Stimulated activated CD4-positive, alpha-beta T cell treated with anti-CD3 and anti-CD28 coated beads, Interleukin-12 subunit alpha, Interleukin-12 subunit beta, amount 100 ng/mL, for 24 hours (primary cell): Measurements from ENCODE around the gene METTL15.
A peak's percentile ranks its signal among the peaks of the same experiment; 100 is the strongest.
"Not testable (repeated sequence)": the region's sequence is repeated elsewhere in the genome, so short reads cannot be mapped to it uniquely, and the experiment has no call there.

Source experiments
- DNase-seq, 2 experiments: peaks; one replicate each; pipeline ENCODE4 v3.0.0-alpha.2; 2020; ENCODE audit warnings: low read depth in 2 of 2

METTL15 gene

GRCh38 chr11:28107750-28108618 lies at the start of gene METTL15, which contains the start of gene KIF18A:
METTL15 (plus strand) TSS chr11:28108388; CDS start chr11:28113335, 4,947 bp downstream.
KIF18A (minus strand) TSS chr11:28108156; CDS start chr11:28097947, 10,209 bp downstream.
- DNase-seq, result peak; percentile 97

DNA sequence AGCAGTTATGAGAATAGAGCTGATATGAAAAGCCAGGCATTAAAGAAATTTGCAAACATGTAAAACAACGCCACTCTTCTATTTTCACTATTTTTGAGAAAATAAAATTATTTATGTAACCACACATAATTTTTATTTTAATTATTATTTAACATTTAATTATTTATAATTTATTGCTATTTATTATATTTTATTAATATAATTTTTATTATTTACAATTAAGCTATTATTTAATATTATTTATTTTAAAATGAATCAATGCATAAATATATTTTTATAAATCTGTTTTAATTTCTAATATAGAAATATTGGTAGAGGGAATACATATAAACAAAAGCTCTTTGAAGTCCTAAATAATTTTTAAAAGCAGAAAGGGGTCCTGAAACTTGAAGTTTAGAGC lies 36.9 kb upstream of the METTL15 start:
- no peak for DNase-seq

DNA sequence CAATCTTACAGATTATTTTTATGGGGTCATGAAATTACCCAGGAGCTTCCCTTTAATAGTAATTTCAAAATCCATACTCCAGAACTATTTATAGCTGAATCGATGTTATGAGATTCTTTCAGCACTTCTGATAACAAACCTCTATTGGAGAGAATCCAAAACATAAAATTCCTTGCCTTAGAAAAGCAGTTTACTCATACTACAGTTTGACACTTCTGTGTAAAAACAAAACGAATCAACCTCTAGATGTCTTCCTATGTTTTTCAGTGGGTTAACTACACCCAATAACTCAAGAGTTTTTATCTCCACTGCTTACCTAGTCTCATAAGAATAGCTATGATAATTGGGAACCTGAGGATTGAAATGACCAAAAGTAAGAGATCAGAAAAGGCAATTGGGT lies 35.9 kb upstream of the METTL15 start:
- no peak for DNase-seq

DNA sequence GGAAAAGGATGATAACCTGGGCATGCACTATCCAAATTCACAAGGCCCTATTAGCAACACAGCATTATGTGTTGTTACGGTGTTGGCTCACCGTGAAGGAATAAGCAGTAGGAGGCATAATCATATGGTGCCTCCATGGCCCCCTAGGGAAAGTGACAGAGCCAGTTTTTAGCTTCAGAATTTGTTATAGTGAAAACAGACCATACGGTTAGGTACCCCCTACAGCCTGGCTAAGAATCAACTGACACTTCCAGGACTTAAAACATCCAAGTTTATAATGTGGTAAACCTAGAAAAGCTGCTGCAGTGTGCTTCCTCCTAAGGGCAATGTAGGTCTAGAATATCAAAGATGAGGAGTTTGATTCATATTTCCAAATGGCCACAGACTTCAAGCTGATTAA lies 30.7 kb upstream of the METTL15 start:
- DNase-seq, result no peak

- DNase-seq, result no peak
Measured at GRCh38 chr11:28083118-28083517, 25.1 kb upstream of the METTL15 start.

DNA sequence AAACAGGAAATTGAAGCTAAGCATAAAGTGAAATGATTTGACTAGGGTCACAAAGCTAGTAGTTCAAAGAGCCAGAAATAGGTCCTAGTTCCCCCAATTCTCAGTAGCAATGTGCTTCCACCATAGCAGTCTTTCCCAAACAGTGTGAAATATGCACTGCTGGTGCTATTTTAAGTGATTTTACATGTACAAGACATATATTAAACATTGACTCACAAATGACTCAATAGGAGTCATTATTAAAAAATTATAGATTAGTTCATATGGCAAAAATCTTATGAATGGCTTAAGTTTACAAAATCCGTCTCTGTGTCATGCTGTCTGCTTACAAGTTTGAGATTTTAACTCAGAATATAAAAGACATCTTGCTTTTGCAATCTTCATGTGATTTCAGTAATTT lies 21.6 kb upstream of the METTL15 start:
- DNase-seq, result no peak

- not testable (repeated sequence) for DNase-seq
Measured at GRCh38 chr11:28087192-28087591, 21.0 kb upstream of the METTL15 start.

DNA sequence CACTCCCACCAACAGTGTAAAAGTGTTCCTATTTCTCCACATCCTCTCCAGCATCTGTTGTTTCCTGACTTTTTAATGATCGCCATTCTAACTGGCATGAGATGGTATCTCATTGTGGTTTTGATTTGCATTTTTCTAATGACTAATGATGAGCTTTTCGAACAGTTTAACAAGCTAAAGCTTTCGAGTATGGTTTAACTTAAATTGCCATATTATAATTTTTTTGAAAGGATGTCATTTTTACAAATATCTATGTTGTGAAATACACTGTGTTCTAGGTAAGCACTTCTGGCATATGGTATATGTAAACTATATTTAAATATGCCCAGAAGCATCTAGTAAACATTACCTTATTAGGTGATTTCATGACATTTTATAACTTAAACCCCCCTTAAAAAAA lies 20.5 kb upstream of the METTL15 start:
- DNase-seq, result not testable (repeated sequence)

- DNase-seq, result no peak
Measured at GRCh38 chr11:28089378-28089777, 18.8 kb upstream of the METTL15 start.

DNA sequence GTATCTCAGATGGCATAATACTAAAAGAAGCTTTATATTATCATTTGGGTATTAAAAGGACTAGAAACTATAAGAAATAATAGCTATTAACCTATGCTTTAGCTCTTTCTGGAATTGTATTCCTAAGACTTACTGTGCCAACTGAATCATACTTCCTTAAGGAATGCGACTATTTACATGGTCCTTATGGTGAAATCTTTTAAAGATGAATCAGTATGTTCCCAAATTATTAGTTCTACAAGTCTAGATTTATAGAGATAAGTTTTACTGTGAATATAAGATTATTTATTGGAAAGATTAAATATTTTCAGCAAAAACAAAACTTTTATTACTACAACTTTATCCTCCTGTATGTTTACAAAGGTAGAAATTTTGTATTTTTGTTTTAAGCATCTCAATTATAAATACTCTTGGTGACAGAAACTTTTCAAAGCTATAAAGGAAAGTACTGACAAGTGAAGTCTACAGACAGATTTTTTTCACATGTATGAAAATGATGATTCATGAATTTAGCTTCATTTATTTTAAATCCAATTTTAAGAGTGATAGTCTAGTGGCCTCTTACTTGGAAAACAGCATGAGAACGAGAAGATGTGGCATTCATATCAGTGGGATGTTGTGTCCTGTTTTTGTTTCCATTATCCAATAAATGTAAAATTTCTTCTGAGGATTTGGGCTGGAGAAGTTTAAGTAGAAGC lies 18.0 kb upstream of the METTL15 start:
- DNase-seq, result no peak

- DNase-seq, result no peak
Measured at GRCh38 chr11:28092786-28093185, 15.4 kb upstream of the METTL15 start.

- no peak for DNase-seq
Measured at GRCh38 chr11:28098257-28098656, 9.9 kb upstream of the METTL15 start.

DNA sequence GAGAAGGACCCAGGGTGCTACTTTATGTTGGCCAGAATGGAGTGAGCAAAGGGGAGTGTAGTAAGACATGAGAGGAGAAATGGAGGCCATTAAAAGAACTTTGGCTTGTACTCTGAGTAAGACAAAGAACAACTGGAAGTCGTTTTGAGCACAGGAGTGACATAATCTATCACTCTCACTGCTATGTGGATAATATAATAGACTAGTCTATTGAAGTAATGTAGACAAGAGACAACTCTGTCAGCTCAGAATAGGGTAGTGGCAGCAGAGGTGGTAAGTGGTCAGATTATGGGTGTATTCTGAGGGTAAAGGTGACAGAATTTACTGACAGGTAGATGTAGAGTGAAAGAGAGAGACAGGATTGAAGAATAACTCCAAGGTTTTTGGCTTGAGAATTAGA lies 8.5 kb upstream of the METTL15 start:
- no peak for DNase-seq

DNA sequence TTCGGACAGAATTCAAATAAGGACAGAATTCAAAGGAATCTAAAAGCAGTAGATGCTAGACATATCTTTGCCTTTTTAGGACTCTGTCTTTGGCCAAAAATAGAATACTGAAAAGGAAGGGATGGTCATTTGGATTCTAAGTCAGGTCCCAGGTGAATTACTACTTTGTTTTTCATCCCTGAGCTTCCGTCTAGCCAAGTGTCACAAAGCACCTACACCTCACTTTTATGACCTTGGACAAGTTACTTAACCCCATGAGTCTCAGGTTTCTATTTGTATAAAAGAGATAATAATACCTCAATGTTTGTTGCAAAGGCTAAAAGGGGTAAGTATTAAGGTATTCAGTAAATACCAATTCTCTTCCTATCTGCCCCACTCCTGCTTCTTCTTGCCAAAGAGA lies 7.5 kb upstream of the METTL15 start:
- DNase-seq, result no peak

DNA sequence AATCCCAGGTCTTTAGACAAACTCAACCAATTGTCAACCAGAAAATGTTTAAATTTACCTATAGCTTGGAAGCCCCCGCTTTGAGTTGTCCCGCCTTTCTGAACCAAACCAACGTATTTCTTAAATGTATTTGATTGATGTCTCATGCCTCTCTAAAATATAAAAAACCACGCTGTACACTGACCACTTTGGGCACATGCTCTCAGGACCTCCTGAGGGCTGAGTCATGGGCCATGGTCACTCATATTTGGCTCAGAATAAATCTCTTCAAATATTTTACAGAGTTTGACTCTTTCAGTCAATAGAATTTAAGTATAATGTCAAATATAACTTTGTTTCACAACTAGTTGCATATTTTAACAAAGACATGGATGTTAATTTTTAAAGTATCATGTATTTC lies 5.9 kb upstream of the METTL15 start:
- DNase-seq, result not testable (repeated sequence)

DNA sequence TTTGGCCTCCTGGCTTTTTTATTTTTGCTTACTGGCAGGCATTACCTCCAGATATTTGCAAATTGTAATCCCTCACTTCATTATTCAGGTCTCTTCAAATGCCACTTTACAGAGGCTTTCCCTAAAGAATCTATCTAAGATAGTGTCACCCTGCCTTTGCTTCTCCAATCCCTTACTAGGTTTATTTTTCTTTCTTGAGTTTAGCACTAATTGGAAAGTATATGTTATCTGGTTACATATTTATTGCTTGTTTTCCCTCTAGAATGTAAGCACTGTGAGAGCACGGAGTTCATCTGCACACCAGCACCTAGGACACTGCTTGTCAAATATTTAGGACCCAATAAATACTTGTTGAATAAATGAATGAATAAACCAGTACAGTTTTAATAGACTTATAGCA lies 3.8 kb upstream of the METTL15 start:
- DNase-seq, result no peak

GRCh38 chr11:28104984-28105383 lies 3.2 kb upstream of the METTL15 start:
- no peak for DNase-seq

GRCh38 chr11:28105869-28106268 lies 2.3 kb upstream of the METTL15 start:
- no peak for DNase-seq

- DNase-seq, result no peak
Measured at GRCh38 chr11:28106353-28107043, 1.7 kb upstream of the METTL15 start.

DNA sequence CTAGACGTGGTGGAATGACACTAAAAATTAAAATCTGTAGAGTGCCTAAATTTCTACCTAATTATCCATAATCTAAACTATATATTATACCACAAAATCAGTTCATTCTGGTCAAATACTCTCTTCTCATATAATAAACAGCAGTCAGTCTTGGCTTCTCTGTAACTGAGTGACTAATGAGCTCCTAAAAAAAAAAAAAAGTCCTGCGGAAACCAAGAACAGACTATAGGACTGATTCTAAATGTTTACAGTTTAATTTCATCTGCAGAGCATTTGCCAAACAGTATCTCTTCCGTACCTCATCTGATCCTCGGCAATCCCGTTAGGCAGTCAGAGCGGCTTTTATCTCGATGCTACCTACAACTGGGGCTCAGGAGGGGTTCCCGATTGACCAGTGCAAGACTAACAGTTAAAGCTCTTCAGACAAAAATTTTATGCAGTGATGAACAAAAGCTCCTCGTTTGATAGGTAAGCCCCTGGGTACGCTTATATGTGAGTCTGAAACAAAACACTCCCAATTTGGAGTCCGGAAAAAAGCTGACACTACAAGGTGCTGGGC lies 918 bp upstream of the METTL15 start:
- no peak for DNase-seq

GRCh38 chr11:28108958-28109357 lies 770 bp downstream of the METTL15 start:
- no peak for DNase-seq
